ENCODE results near the gene ZNF284. TPM values are rescaled to one million over a fixed set of nuclear protein-coding genes. Genes with fewer than 3 reads are reported as not detected.

The ZNF284 gene
- total RNA-seq, 4 donors from 2014 or later = under 0.01 to 6.3 (median 1.8) TPM

- no peak for DNase-seq
- H3K4me1 ChIP-seq = no peaks in the 10 kb centered on the region
- H3K27ac ChIP-seq = no peak overlapping the region
Observed at GRCh38 chr19:44032001-44032610, 39.9 kb upstream of the ZNF284 start.

GRCh38 chr19:44042147-44042546 lies 29.8 kb upstream of the ZNF284 start:
- H3K4me1 ChIP-seq = no peaks in the 10 kb centered on the region
- H3K36me3 ChIP-seq = no peaks in the 10 kb centered on the region
- no peak for DNase-seq
- peaks cover 0 to 4% of the 10 kb centered on the region in 2 donors for H3K27me3 ChIP-seq
- intact Hi-C loops (cut with DNase I; ENCODE audit: low total_unique reads) = no loop called here
- no peak overlapping the region for H3K4me3 ChIP-seq
- H3K9me3 ChIP-seq = peaks cover 0 to 13% of the 10 kb centered on the region in 2 donors
- TF ChIP-seq CTCF (IDR thresholded peaks at IDR 0.05) (no peak), POLR2A (IDR thresholded peaks at IDR 0.05) (no peak)
- no peak overlapping the region for H3K27ac ChIP-seq

More at GRCh38 chr19:44032001-44032610, 39.9 kb upstream of the ZNF284 start:
- Histone ChIP-seq H3K4me3 (no peak overlapping the region), H3K9me3 (peaks cover 0 to 62% of the 10 kb centered on the region in 2 donors), H3K27me3 (no peaks in the 10 kb centered on the region), H3K36me3 (no peaks in the 10 kb centered on the region)
- intact Hi-C loops (cut with DNase I; ENCODE audit: low total_unique reads) = no loop called here
- TF ChIP-seq POLR2A (IDR thresholded peaks at IDR 0.05) = no peak
- no peak for TF ChIP-seq CTCF (IDR thresholded peaks at IDR 0.05)

GRCh38 chr19:44050740-44051649 lies 21.0 kb upstream of the ZNF284 start:
- Histone ChIP-seq H3K9me3 (no peaks in the 10 kb centered on the region), H3K27ac (peak overlapping the region; percentile 7 to 55), H3K4me1 (no peaks in the 10 kb centered on the region), H3K4me3 (peak overlapping the region; percentile 50 to 68), H3K27me3 (peaks cover 0 to 6% of the 10 kb centered on the region in 2 donors), H3K36me3 (no peaks in the 10 kb centered on the region)
- no peak for DNase-seq
- intact Hi-C loops (cut with DNase I; ENCODE audit: low total_unique reads) = no loop called here
- TF ChIP-seq POLR2A (IDR thresholded peaks at IDR 0.05) (no peak), CTCF (IDR thresholded peaks at IDR 0.05) (no peak)

- Histone ChIP-seq H3K4me1 (no peaks in the 10 kb centered on the region), H3K27ac (peak within 1 kb of the TSS; percentile 64 to 70), H3K36me3 (no peaks in the 10 kb centered on the region), H3K9me3 (no peaks in the 10 kb centered on the region), H3K27me3 (peaks cover 0 to 6% of the 10 kb centered on the region in 2 donors), H3K4me3 (peak within 1 kb of the TSS; percentile 50 to 68)
- DNase-seq = peak; percentile 93 to 94
- intact Hi-C loops (cut with DNase I; ENCODE audit: low total_unique reads) = no loop called here
- TF ChIP-seq POLR2A (IDR thresholded peaks at IDR 0.05) (no peak), CTCF (IDR thresholded peaks at IDR 0.05) (no peak)
Observed at GRCh38 chr19:44051650-44052402, 20.1 kb upstream of the ZNF284 start, which contains the start of gene ZNF223. ZNF223 (plus strand) TSS chr19:44052036; CDS start chr19:44055177, 3,141 bp downstream.
